IMR-90 (cell line): ENCODE measurements around the gene TMEM43. TPM values are rescaled to one million over a fixed set of nuclear protein-coding genes. Genes with fewer than 3 reads are reported as not detected.

ENCODE experiments used
- BHLHE40 ChIP-seq: fragments of 150-350 bp; IDR thresholded peaks from 2 replicates; pipeline ENCODE4 v1.6.1; 2016; ENCODE audit warnings: mild to moderate bottlenecking, low read depth, low read length
- MXI1 ChIP-seq: IDR thresholded peaks from 2 replicates; pipeline ENCODE4 v1.6.1; 2012; ENCODE audit warnings: low read depth, mild to moderate bottlenecking, low read length, moderate library complexity, borderline replicate concordance
- POLR2A ChIP-seq: IDR thresholded peaks from 2 replicates; pipeline ENCODE4 v1.6.1; 2012; ENCODE audit warnings: mild to moderate bottlenecking, low read depth, low read length
- RAD21 ChIP-seq: IDR thresholded peaks from 2 replicates; pipeline ENCODE4 v1.6.1; 2012; ENCODE audit warnings: low read length, improper control_type of control experiment
- USF2 ChIP-seq: fragments of 150-350 bp; IDR thresholded peaks from 2 replicates; pipeline ENCODE4 v1.6.1; 2017; ENCODE audit warnings: mild to moderate bottlenecking, antibody characterized with exemption, low read length, low read depth
- polyA plus RNA-seq, 3 experiments: library from polyadenylated mRNA; depleted of rRNA; stranded (reverse); fragments of >200 nt; gene quantifications; 2 replicates each; pipeline ENCODE4 v1.2.3, GENCODE V29; 2012; ENCODE audit warnings: low replicate concordance in 1 of 3
- total RNA-seq: library from RNA; depleted of rRNA; stranded (reverse); fragments of >200 nt; gene quantifications from 2 replicates; pipeline ENCODE4 v1.2.3, GENCODE V29; 2012
- TF ChIP-seq, protein P1 (sequence below): fragments of 150-350 bp; IDR thresholded peaks from 2 replicates; pipeline ENCODE4 v1.6.1; 2016; ENCODE audit warnings: low read depth, mild to moderate bottlenecking, low read length, moderate library complexity, borderline replicate concordance

TMEM43 gene
- total and polyA plus RNA-seq, 2 of the 4 experiments (the other 2 are of a cell fraction): 109 to 114 TPM

DNA sequence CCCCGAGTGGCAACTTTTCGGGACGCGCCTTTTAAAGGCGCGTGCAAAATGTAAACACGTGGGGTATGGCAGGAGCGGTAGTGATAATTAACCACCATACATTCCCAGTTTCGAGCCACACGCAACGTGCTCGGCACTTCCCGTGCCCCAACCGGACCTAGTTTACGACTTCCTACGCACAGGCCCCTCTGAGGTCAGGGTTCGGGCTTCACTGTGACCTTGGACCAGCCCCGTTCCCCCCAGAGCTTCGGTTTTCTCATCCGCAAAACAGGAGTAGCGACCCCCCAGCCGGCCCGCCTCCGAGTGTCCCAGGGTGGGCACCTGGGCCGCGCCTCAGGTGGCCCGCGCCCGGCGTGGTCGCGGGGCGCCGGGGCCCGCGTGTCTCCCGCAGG is 633 bp upstream of the TMEM43 start (continued):
- TF ChIP-seq, protein P1, sequence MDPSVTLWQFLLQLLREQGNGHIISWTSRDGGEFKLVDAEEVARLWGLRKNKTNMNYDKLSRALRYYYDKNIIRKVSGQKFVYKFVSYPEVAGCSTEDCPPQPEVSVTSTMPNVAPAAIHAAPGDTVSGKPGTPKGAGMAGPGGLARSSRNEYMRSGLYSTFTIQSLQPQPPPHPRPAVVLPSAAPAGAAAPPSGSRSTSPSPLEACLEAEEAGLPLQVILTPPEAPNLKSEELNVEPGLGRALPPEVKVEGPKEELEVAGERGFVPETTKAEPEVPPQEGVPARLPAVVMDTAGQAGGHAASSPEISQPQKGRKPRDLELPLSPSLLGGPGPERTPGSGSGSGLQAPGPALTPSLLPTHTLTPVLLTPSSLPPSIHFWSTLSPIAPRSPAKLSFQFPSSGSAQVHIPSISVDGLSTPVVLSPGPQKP: no peak
- TF ChIP-seq USF2 (0 out of 2 replicates have a peak, but pooled peaks have one; percentile 15), RAD21 (no peak), BHLHE40 (peak; percentile 46; the same call in 1 of the 2 replicates), POLR2A (no peak), MXI1 (peak; percentile 89)
